ENCODE data around the gene CGB8.

Gene CGB8

DNA sequence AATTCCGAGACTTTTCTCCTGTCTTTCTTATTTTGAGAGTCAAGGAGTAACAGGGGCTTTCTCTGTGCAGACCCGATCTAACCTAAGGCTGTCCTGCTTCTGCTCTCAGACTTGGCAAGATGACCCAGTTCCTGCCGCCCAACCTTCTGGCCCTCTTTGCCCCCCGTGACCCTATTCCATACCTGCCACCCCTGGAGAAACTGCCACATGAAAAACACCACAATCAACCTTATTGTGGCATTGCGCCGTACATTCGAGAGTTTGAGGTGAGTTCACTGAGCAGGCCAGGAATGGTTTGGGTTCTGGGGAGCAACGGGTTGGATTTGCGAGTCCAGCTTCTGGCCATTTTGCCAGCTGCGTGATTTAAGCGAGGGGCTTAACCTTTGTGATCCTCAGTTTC lies 37.4 kb upstream of the CGB8 start:
- TF ChIP-seq FOXP2 (optimal IDR thresholded peaks at IDR 0.05; ENCODE audit: borderline replicate concordance, extremely low read depth, extremely low read length, insufficient read depth) (no peak), SIN3A (IDR thresholded peaks at IDR 0.05; ENCODE audit: borderline replicate concordance, insufficient read depth, low read length) (no peak), POLR2AphosphoS5 (IDR thresholded peaks at IDR 0.05; ENCODE audit: low read depth, low read length) (no peak), TAF1 (IDR thresholded peaks at IDR 0.05; ENCODE audit: borderline replicate concordance, insufficient read depth, low read length) (no peak)
- TF ChIP-seq, protein P1, sequence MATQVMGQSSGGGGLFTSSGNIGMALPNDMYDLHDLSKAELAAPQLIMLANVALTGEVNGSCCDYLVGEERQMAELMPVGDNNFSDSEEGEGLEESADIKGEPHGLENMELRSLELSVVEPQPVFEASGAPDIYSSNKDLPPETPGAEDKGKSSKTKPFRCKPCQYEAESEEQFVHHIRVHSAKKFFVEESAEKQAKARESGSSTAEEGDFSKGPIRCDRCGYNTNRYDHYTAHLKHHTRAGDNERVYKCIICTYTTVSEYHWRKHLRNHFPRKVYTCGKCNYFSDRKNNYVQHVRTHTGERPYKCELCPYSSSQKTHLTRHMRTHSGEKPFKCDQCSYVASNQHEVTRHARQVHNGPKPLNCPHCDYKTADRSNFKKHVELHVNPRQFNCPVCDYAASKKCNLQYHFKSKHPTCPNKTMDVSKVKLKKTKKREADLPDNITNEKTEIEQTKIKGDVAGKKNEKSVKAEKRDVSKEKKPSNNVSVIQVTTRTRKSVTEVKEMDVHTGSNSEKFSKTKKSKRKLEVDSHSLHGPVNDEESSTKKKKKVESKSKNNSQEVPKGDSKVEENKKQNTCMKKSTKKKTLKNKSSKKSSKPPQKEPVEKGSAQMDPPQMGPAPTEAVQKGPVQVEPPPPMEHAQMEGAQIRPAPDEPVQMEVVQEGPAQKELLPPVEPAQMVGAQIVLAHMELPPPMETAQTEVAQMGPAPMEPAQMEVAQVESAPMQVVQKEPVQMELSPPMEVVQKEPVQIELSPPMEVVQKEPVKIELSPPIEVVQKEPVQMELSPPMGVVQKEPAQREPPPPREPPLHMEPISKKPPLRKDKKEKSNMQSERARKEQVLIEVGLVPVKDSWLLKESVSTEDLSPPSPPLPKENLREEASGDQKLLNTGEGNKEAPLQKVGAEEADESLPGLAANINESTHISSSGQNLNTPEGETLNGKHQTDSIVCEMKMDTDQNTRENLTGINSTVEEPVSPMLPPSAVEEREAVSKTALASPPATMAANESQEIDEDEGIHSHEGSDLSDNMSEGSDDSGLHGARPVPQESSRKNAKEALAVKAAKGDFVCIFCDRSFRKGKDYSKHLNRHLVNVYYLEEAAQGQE (IDR thresholded peaks at IDR 0.05; ENCODE audit: insufficient read depth in 1 of 2, low read depth in 2 of 2, low read length in 2 of 2) = no peak

DNA sequence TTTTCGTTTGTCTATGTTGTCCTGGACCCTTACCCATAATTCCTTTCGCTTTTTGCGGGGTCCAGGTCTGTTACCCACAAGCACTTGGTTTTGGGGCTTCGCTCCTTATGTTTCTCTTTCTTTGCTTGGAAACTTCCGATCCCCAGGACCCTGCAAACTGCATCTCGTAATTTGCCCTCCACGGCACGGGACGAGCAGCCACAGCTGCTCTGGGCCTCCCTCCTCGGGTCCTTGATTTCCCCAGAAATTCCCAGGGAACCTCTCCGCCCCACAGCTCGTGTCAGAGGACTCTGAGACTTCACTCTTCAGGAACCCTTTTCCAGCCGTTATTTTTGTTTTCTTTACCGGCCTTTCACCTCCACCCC lies 36.9 kb upstream of the CGB8 start:
- TF ChIP-seq TAF1 (IDR thresholded peaks at IDR 0.05; ENCODE audit: borderline replicate concordance, insufficient read depth, low read length) = no peak

DNA sequence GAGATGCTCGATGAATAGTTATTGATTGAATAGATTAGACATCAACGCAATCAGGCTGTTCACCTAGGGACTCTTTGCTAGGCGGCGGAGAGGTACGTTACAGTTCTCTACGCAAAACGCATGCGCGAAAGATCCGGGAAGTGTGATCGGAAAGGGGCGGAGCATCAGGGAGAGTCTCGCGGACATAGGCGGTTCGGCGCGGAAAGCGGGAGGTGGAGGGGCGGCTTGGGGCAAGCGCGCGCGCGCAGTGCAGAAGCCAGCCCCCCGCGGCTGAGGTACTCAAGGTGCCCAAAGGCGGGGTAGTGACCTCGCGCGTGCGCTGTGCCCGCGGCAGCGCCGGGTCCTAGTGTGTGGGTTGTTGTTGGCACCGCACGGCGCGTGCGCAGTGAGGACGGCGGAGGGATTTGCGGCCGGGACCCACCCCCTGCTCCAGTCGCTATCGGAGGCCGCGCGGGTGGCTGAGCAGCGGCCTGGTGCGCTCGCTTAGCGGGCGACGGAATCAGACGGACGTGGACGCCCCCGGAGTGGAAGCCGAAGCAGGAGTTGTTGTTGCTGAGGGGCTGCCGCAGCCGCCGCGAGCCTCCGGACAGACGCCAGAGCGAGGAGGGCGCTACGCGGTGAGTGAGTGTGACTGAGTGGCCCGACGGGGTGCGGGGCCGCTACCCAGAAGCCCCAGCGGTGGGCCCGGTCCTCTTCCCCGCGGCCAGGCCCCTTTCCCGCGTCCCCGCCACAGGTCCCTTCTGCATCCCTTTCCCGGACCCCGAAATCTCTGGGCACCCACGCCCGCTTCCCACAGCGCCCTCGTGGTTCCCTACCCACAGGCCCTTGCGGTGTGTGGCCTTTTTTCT lies 36.3 kb upstream of the CGB8 start, which contains the start of gene SNRNP70:
TSS of gene SNRNP70 (plus strand) at position 432 of the 848 bp plus-strand sequence. CDS start 964 bp downstream, outside the sequence.
- TF ChIP-seq, protein P1 (IDR thresholded peaks at IDR 0.05; ENCODE audit: insufficient read depth in 1 of 2, low read depth in 2 of 2, low read length in 2 of 2) = peak; percentile 31 to 60; a peak in 1 of 4 replicates
- TF ChIP-seq POLR2AphosphoS5 (IDR thresholded peaks at IDR 0.05; ENCODE audit: low read depth, low read length) (peak; percentile 96), FOXP2 (optimal IDR thresholded peaks at IDR 0.05; ENCODE audit: borderline replicate concordance, extremely low read depth, extremely low read length, insufficient read depth) (peak; percentile 92), TAF1 (IDR thresholded peaks at IDR 0.05; ENCODE audit: borderline replicate concordance, insufficient read depth, low read length) (peak; percentile 97), SIN3A (IDR thresholded peaks at IDR 0.05; ENCODE audit: borderline replicate concordance, insufficient read depth, low read length) (peak; percentile 67; the same call in 1 of the 2 replicates)

DNA sequence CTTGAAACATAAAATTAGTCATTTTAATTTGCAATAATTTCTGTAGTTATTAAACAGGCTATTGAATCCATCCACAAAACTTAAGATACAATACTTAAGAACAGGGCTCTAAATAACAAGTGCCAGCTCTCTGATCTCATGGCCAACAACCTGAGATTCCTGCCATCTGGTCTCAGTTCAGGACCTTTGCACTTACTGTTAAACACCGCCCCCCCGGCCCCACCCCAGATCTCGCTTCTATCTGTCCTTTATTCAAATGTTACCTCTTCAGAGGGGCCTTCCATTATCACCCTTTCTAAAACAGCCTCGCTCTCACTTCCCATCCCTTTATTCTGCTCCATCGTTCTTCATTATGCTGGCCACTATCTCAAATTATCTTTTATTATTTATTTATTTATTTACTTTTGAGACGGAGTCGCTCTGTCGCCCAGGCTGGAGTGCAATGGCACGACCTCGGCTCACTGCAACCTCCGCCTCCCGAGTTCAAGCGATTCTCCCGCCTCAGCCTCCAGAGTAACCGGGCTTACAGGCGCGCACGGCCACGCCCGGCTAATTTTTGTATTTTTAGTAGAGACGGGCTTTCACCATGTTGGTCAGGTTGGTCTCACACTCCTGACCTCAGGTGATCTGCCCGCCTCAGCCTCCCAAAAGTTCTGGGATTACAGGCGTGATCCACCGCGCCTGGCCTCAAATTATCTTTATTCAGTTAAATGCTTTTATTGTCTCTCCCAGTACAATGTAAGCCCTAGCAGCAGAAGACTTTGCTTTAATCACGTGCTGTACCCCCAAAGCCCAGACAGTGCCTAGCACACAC lies 35.5 kb upstream of the CGB8 start:
- no peak for TF ChIP-seq FOXP2 (optimal IDR thresholded peaks at IDR 0.05; ENCODE audit: borderline replicate concordance, extremely low read depth, extremely low read length, insufficient read depth)
- TF ChIP-seq SIN3A (IDR thresholded peaks at IDR 0.05; ENCODE audit: borderline replicate concordance, insufficient read depth, low read length) = no peak
- no peak for TF ChIP-seq POLR2AphosphoS5 (IDR thresholded peaks at IDR 0.05; ENCODE audit: low read depth, low read length)
- TF ChIP-seq TAF1 (IDR thresholded peaks at IDR 0.05; ENCODE audit: borderline replicate concordance, insufficient read depth, low read length) = no peak
- TF ChIP-seq, protein P1 (IDR thresholded peaks at IDR 0.05; ENCODE audit: insufficient read depth in 1 of 2, low read depth in 2 of 2, low read length in 2 of 2) = no peak

DNA sequence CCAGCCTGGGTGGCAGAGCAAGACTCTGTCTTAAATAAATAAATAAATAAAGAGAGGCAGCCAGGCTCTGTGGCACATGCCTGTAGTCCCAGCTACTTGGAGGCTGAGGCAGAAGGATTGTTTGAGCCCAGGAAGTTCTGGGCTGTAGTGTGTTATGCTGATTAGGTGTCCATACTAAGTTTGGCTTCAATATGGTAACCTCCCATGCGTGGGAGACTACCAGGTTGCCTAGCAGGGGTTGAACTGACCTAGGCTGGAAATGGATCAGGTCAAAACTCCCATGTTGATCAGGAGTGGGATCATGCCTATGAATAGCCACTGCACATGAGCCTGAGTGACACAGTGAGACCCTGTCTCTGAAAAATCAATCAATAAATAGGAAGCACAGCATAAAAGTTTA lies 32.4 kb upstream of the CGB8 start:
- TF ChIP-seq TAF1 (IDR thresholded peaks at IDR 0.05; ENCODE audit: borderline replicate concordance, insufficient read depth, low read length) (no peak), POLR2AphosphoS5 (IDR thresholded peaks at IDR 0.05; ENCODE audit: low read depth, low read length) (no peak), FOXP2 (optimal IDR thresholded peaks at IDR 0.05; ENCODE audit: borderline replicate concordance, extremely low read depth, extremely low read length, insufficient read depth) (no peak), SIN3A (IDR thresholded peaks at IDR 0.05; ENCODE audit: borderline replicate concordance, insufficient read depth, low read length) (no peak)
- TF ChIP-seq, protein P1 (IDR thresholded peaks at IDR 0.05; ENCODE audit: insufficient read depth in 1 of 2, low read depth in 2 of 2, low read length in 2 of 2) = no peak

Data from PFSK-1 (cell line).